Caco-2 (cell line): ENCODE measurements around the gene PRCP. TPM values are rescaled to one million over a fixed set of nuclear protein-coding genes. Genes with fewer than 3 reads are reported as not detected.

Experiments
- BruUV-seq: library from RNA; stranded (reverse); fragments of 400-500 nt; replicated peaks from 2 replicates; lab custom pipeline; 2021; lab: Mats Ljungman, UMichigan
- CTCF ChIA-PET: fragments of 300-600 bp; sonication (Branson Sonifier 250); formaldehyde crosslinking; loops from one replicate; lab custom pipeline; 2022; ENCODE audit warnings: antibody characterized with exemption; lab: Charles Lee
- POLR2A ChIA-PET: fragments of 300-600 bp; sonication (Branson Sonifier 250); formaldehyde crosslinking; loops from one replicate; lab custom pipeline; 2022; ENCODE audit warnings: antibody characterized with exemption; lab: Charles Lee
- DNase-seq, 2 experiments: peaks; one replicate each; pipeline versions ENCODE4 v3.0.0 to v3.0.0-alpha.2; 2020 to 2022
- H3K27me3 ChIP-seq: replicated peaks from 2 replicates; pipeline ENCODE4 v1.6.0; 2011; ENCODE audit warnings: low read length; ENCODE audit not compliant: control insufficient read depth, insufficient read depth
- H3K36me3 ChIP-seq: 2 replicates; pipeline ENCODE4 v1.5.1; 2011; ENCODE audit warnings: low read length; ENCODE audit not compliant: control insufficient read depth, insufficient read depth
- H3K4me1 ChIP-seq: fragments of 250-450 bp; sonication (Bioruptor Pico); 2 replicates; pipeline ENCODE4 v1.5.1; 2020; ENCODE audit warnings: mild to moderate bottlenecking
- H3K4me3 ChIP-seq: 2 replicates; pipeline ENCODE4 v1.5.1; 2011; ENCODE audit warnings: low read depth, mild to moderate bottlenecking, control low read depth, low read length
- H3K9me3 ChIP-seq: fragments of 250-450 bp; sonication (Bioruptor Pico); 2 replicates; pipeline ENCODE4 v1.5.1; 2020; ENCODE audit warnings: mild to moderate bottlenecking, moderate library complexity
- H3K27ac Mint-ChIP-seq: one replicate; pipeline ENCODE4 v1.8.0; 2022; ENCODE audit warnings: mixed read lengths; ENCODE audit not compliant: unreplicated experiment
- H3K27me3 Mint-ChIP-seq: one replicate; pipeline ENCODE4 v1.8.0; 2022; ENCODE audit warnings: mixed read lengths; ENCODE audit not compliant: insufficient read depth, unreplicated experiment
- H3K36me3 Mint-ChIP-seq: one replicate; pipeline ENCODE4 v1.8.0; 2022; ENCODE audit warnings: mild to moderate bottlenecking, mixed read lengths; ENCODE audit not compliant: insufficient read depth, unreplicated experiment
- H3K4me1 Mint-ChIP-seq: one replicate; pipeline ENCODE4 v1.8.0; 2022; ENCODE audit warnings: low read depth, mixed read lengths; ENCODE audit not compliant: unreplicated experiment
- H3K4me3 Mint-ChIP-seq: one replicate; pipeline ENCODE4 v1.8.0; 2022; ENCODE audit warnings: mild to moderate bottlenecking, moderate library complexity, mixed read lengths; ENCODE audit not compliant: unreplicated experiment
- H3K9me3 Mint-ChIP-seq: one replicate; pipeline ENCODE4 v1.8.0; 2022; ENCODE audit warnings: mixed read lengths; ENCODE audit not compliant: unreplicated experiment
- CTCF ChIP-seq, 2 experiments: fragments of 200-600 bp in 1 of 2; IDR thresholded peaks; 1 replicate in 1 of 2; 2 replicates in 1 of 2; pipeline versions ENCODE4 v1.5.1 to v1.8.0; 2011 to 2022; ENCODE audit warnings: antibody characterized with exemption in 1 of 2, control low read depth in 1 of 2, inconsistent platforms in 1 of 2, low read depth in 1 of 2, low read length in 1 of 2, mild to moderate bottlenecking in 1 of 2, moderate library complexity in 1 of 2; ENCODE audit not compliant: insufficient read depth in 1 of 2, severe bottlenecking in 1 of 2, unreplicated experiment in 1 of 2
- intact Hi-C: fragments of 100-400 bp; cut with micrococcal nuclease; formaldehyde crosslinking; loops from one replicate; pipeline ENCODE4 v1.10.0; 2022; ENCODE audit not compliant: unreplicated experiment
- total RNA-seq: library from RNA; stranded (reverse); gene quantifications from 2 replicates; pipeline ENCODE4 v1.2.3, GENCODE V29; 2022

The PRCP gene
- total RNA-seq, 1 experiment from 2014 or later: 107 TPM

- CTCF ChIA-PET: interaction anchor here (0.5 to 1.6 kb wide), 16 partner anchors 9 to 1474 kb away, joined by 3 to 12 read pairs (median 4); partner anchors contain the start of genes CCDC90B, DDIAS and PRCP
- H3K27me3 Mint-ChIP-seq: peaks cover 20% of the 10 kb centered on the region
- no TSS peak for BruUV-seq
- no peak overlapping the region for H3K27ac Mint-ChIP-seq
- TF ChIP-seq CTCF (IDR thresholded peaks at IDR 0.05; ENCODE audit: insufficient read depth in 1 of 2, low read depth in 1 of 2, low read length in 1 of 2, severe bottlenecking in 1 of 2, unreplicated experiment in 1 of 2): no peak
- Histone ChIP-seq H3K36me3 (no peaks in the 10 kb centered on the region), H3K9me3 (no peaks in the 10 kb centered on the region), H3K4me1 (no peaks in the 10 kb centered on the region), H3K27me3 (no peaks in the 10 kb centered on the region), H3K4me3 (no peak overlapping the region)
- intact Hi-C loops: no loop called here
- DNase-seq: no peak
- H3K4me1 Mint-ChIP-seq: no peaks in the 10 kb centered on the region
- H3K9me3 Mint-ChIP-seq: peaks cover 7% of the 10 kb centered on the region
- H3K4me3 Mint-ChIP-seq: no peak overlapping the region
- H3K36me3 Mint-ChIP-seq: no peaks in the 10 kb centered on the region
- POLR2A ChIA-PET: no interaction called here
Observed at GRCh38 chr11:82776377-82776776, 123.9 kb downstream of the PRCP start.

DNA sequence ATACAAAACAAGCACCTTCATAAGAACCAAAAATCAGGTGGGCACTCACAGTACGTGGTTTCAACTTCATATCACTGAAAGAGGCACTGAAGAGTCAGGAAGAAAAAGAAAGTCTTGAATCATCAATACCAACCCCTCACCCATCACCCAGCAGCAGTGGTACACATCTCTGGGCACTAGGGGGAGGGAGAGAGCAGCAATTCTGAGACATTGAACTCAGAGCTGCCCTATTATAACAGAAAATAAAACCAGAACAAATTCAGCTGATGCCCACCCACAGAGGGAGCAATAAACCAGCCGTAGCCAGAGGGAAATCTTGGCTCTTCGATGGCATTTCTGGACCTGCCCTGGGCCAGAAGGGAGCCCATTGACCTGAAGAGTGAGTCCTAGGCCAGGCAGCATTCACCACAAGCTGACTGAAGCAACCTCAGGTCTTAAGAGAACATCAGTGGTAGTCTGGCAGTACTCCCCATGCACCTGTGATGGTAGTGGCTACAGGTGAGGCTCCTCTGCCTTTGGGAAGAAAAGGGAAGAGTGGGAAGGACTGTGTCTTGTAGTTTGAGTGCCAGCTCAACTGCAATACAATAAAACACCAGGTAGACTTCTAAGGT lies 124.4 kb downstream of the PRCP start:
- Mint-ChIP-seq H3K4me3 (no peak overlapping the region), H3K9me3 (peaks cover 2% of the 10 kb centered on the region), H3K27ac (no peak overlapping the region), H3K4me1 (no peaks in the 10 kb centered on the region), H3K36me3 (no peaks in the 10 kb centered on the region), H3K27me3 (peaks cover 16% of the 10 kb centered on the region)
- peak; percentile 83 to 94 for TF ChIP-seq CTCF (IDR thresholded peaks at IDR 0.05; ENCODE audit: insufficient read depth in 1 of 2, low read depth in 1 of 2, low read length in 1 of 2, severe bottlenecking in 1 of 2, unreplicated experiment in 1 of 2)
- peak; percentile 55 to 77 for DNase-seq
- Histone ChIP-seq H3K27me3 (no peaks in the 10 kb centered on the region), H3K4me1 (no peaks in the 10 kb centered on the region), H3K9me3 (no peaks in the 10 kb centered on the region), H3K4me3 (no peak overlapping the region), H3K36me3 (no peaks in the 10 kb centered on the region)
- BruUV-seq: no TSS peak
- POLR2A ChIA-PET: no interaction called here
- intact Hi-C loops: loop anchor here (1.0 kb wide), 2 partner anchors 42 to 88 kb away; no protein-coding TSS in a partner anchor
- CTCF ChIA-PET: interaction anchor here (0.5 to 1.6 kb wide), 16 partner anchors 9 to 1474 kb away, joined by 3 to 12 read pairs (median 4); partner anchors contain the start of genes CCDC90B, DDIAS and PRCP

DNA sequence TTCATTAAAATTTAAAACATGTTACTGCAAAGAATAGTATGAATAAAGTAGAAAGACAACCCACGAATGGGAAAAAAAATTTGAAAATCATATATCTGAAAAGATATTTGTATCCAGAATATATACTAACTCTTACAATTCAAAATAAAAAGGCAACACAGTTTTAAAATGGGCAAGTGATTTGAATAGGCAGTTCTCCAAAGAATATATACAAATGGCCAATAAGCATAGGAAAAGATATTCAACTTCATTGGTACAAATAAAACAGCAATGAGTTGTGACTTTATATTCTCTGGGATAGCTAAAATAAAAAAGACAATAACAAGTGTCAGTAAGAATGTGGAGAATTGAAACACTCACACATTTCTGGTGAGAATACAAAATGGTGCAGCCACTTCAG lies 125.0 kb downstream of the PRCP start:
- H3K4me3 Mint-ChIP-seq: no peak overlapping the region

More for the DNA sequence above, 125.0 kb downstream of the PRCP start:
- POLR2A ChIA-PET: no interaction called here
- Histone ChIP-seq H3K4me1 (no peaks in the 10 kb centered on the region), H3K36me3 (no peaks in the 10 kb centered on the region), H3K4me3 (no peak overlapping the region), H3K27me3 (no peaks in the 10 kb centered on the region), H3K9me3 (no peaks in the 10 kb centered on the region)
- Mint-ChIP-seq H3K27ac (no peak overlapping the region), H3K36me3 (no peaks in the 10 kb centered on the region), H3K4me1 (no peaks in the 10 kb centered on the region), H3K27me3 (peaks cover 16% of the 10 kb centered on the region), H3K9me3 (no peaks in the 10 kb centered on the region)
- CTCF ChIA-PET: interaction anchor here (1.0 to 1.6 kb wide), 4 partner anchors 39 to 81 kb away, joined by 3 to 12 read pairs (median 4); no protein-coding TSS in a partner anchor
- intact Hi-C loops: loop anchor here (1.0 kb wide), 2 partner anchors 43 to 89 kb away; no protein-coding TSS in a partner anchor
- no TSS peak for BruUV-seq
- no peak for DNase-seq
- TF ChIP-seq CTCF (IDR thresholded peaks at IDR 0.05; ENCODE audit: insufficient read depth in 1 of 2, low read depth in 1 of 2, low read length in 1 of 2, severe bottlenecking in 1 of 2, unreplicated experiment in 1 of 2): no peak

Other genes starting within 250 kb of the PRCP start
- gene FAM181B, start 166.6 kb downstream of the PRCP start, total RNA-seq: not detected in 2 replicates
- gene DDIAS, start 1.3 kb upstream of the PRCP start, total RNA-seq: 20.1 and 22.0 TPM in 2 replicates
- 13.0 and 13.5 TPM in 2 replicates for gene RAB30, start 171.5 kb upstream of the PRCP start, total RNA-seq